ENCODE measurements around the gene DNAH17.

Gene DNAH17

DNA sequence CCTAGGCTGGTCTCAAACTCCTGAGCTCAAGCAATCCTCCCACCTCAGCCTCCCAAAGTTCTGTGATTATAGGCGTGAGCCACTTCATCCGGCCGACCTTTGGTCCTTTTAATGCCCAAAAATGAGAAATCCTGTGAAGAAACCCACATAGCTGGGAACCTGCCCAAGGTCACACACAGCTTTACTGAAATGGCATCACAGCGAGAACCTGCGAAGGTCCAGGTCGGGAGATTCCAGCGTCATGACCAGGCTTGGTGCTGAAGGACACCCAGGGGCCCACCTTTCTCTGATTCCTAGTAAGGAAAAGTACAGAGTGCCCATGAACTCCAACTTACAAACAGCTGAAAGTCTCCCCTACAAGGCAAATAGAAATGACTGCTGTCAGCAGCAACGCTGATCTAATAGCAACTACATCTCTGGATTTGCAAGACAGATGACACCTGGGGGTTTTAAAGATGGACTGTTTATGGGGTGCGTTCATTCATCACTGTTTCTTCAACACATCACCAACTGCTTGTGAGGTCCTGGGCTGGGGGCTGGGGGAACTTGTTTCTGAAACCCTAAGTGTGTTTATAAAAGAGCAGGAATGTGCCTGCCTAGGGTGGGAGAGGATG lies 24.5 kb upstream of the DNAH17 start:
- DNase-seq: peak; percentile 21

DNA sequence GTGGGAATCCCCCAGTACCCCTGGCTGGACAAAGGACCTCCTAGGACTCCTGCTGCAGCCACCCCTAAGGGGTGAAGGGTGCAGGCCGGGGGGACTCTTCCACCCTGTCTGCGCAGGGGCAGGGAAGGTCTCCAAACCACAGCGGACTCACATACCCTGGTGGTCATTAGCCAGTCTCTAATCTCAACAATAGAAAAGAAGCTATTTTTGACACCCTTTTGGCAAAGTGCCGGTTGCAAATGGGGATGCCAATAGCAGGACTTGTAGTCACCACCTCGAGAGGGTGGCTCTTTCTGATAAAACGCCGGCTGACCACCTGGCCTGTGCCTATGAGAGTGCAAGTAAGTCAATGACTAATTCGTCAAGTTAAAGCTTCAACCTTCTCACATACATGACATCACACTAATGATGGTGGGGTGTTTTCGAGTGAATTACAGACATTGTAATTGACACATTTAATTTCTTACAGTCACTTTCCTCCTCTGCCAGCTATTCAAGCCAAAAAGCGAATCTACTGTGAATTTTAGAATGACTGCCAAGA lies 23.1 kb upstream of the DNAH17 start:
- DNase-seq: peak; percentile 67

DNA sequence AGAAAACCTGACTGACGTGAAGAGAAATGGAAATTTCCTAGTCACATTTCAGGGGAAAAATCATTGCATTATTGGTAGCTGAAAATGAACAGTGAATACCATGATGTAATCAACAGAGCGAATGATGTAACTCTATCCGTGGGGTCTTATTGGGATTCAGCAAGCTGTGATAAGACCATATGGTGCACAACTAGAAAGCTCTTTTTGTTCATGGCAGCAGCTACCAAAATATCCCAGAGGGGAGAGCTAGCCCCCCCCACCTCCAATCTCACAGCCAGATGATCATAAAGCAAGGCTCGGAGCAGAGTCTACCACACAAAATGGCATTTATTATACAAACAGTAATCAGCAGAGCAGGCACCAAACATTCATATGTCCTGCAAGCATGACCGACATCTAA lies 22.2 kb upstream of the DNAH17 start:
- peak; percentile 67 for DNase-seq

GRCh38 chr17:78598013-78598471 lies 20.8 kb upstream of the DNAH17 start:
- DNase-seq: peak; percentile 85

DNA sequence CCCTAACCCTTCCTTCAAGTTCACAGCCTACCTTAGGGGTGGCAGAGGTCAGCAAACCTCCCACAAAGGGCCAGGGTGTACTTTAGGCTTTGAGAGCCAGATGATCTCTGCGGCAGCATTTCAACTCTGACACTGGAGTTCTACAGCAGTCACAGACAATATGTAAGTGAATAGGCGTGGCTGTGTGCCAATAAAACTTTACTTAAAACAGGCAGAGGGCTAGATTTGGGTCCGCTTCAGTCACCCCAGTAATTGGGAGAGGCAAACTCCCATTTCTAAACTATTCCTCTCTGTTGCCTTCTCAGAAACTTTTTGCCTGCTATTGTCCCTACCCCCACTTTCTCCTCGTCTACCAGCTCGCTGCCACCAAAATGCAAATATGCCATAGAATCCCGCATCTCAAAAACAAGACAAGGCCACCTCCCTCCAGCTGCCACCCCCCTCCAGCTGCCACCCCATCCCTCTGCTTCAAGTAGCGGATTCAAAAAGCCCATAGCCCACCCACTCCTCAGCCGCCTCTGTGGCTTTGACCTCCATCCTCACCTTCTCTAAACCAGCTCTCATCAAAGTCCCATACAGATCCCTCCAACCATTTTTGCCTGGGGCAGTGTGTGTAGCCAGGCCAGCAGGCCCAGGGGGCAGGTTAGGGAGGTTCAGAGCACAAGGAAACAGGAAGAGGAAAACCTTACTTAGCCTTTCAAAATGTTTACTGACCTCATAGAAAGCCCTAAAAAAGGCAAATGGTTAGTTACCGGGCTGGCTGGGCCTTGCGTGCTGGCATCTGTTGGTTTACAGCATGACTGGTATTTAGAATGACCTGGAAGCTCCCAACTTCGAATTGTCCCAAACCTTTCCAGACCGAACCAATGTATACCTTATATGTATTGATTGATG lies 19.9 kb upstream of the DNAH17 start:
- peak; percentile 6 for DNase-seq

GRCh38 chr17:78595135-78595810 lies 18.1 kb upstream of the DNAH17 start:
- no peak for DNase-seq

- no peak for DNase-seq
Observed at GRCh38 chr17:78592991-78593329, 15.8 kb upstream of the DNAH17 start.

- DNase-seq: no peak
Observed at GRCh38 chr17:78591263-78591671, 14.1 kb upstream of the DNAH17 start.

- no peak for DNase-seq
Observed at GRCh38 chr17:78589885-78590284, 12.7 kb upstream of the DNAH17 start.

GRCh38 chr17:78589031-78589675 lies 12.0 kb upstream of the DNAH17 start:
- DNase-seq: no peak

- DNase-seq: no peak
Observed at GRCh38 chr17:78588258-78589030, 11.2 kb upstream of the DNAH17 start.

- DNase-seq: no peak
Observed at GRCh38 chr17:78585006-78585630, 7.9 kb upstream of the DNAH17 start.

- no peak for DNase-seq
Observed at GRCh38 chr17:78583091-78583490, 5.9 kb upstream of the DNAH17 start.

- no peak for DNase-seq
Observed at GRCh38 chr17:78581304-78581703, 4.1 kb upstream of the DNAH17 start.

GRCh38 chr17:78580277-78580804 lies 3.1 kb upstream of the DNAH17 start:
- no peak for DNase-seq

DNA sequence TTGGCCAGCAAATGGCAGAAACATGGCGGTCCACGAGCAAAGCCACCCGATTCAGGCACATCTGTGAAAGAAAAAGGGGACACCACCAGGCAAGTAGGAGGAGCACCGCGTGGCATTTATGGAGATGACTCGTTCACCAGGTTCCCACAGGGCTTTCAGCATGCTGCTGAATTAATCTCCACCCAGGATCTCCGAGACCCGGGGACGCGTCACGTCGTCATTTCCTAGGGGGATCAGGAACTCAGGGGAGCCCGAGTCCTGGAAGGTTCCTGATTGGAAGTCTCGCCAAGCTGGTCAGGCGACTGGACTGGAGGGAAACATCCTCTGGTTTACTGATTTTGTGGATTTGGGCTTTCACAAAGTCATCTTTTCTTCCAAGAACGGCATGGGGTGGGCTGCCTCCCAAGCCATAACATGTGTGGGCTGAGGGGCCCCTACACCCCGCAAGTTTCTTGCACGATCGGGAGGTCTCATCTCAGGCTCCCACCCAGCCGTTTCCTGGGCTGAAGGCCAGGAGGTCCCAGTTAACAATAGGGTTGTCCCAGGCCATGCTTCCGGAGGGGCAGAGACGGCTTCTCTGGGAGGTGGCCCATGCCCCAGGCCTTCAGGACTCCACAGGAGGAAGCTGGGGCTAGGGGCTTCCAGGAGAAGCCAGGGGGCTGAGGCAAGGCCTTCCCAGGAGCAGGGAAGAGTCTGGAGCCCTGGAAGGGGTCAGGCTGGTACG lies 645 bp downstream of the DNAH17 start:
- DNase-seq: no peak

DNA sequence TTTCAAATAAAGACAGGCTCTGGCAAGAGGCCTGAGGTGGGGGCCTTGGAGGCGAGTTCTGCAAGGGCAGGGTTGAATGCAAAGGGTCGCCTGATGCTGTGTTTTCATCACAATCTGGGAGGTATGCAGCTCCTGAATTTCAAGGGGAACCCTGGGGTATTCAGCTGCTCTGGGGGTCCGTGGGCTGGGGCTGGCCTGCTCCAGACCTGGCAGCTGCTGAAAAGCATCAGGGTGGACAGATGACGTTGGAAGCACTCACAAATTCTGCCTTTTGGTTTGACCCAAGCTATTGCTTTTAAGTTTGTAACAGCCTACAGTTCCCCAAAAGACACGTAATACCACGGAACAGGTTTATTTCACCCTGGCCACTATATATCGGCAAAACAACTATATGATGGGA lies 1.3 kb downstream of the DNAH17 start:
- DNase-seq: no peak

GRCh38 chr17:78575340-78575739 lies 1.9 kb downstream of the DNAH17 start:
- DNase-seq: no peak

DNA sequence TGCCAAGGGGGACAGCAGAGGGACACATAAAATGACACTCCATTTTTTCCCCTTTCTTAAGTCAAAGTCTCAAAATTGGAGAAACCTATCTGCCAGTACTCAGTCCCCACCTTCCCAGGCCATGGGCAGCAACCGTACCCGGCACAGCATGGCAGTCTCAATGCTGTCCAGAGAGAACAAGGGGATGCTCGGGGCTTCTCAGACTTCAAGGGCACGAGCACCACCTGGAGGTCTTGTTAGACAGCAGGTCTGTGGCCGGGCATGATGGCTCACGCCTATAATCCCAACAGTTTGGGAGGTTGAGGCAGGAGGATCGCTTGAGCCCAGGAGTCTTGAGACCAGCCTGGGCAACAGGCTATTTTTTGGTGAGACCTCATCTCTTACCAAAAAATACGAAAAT lies 3.2 kb downstream of the DNAH17 start:
- no peak for DNase-seq
